ENCODE data around the gene SPANXN5. TPM values are rescaled to one million over a fixed set of nuclear protein-coding genes. Genes with fewer than 3 reads are reported as not detected.

Gene SPANXN5
- total RNA-seq, 1 experiment from 2014 or later, result not detected

- TF ChIP-seq AFF4 (CRISPR knock-in tag; IDR thresholded peaks at IDR 0.05; ENCODE audit: borderline replicate concordance) (no peak), ZBTB43 (CRISPR knock-in tag; IDR thresholded peaks at IDR 0.05) (no peak), NR2C2 (CRISPR knock-in tag; IDR thresholded peaks at IDR 0.05) (no peak)
- DNase-seq (ENCODE audit: low spot score) (no peak), ATAC-seq (no peak)
- Mint-ChIP-seq H3K4me3 (no peak overlapping the region), H3K36me3 (no peaks in the 10 kb centered on the region), H3K27me3 (ENCODE audit: low read depth) (no peaks in the 10 kb centered on the region), H3K4me1 (no peaks in the 10 kb centered on the region), H3K9me3 (peaks cover 5% of the 10 kb centered on the region), H3K27ac (no peak overlapping the region)
- CTCF ChIA-PET, result no interaction called here
- POLR2A ChIA-PET, result no interaction called here
Measured at GRCh38 chrX:52830551-52830950, 33.3 kb upstream of the SPANXN5 start.

- TF ChIP-seq PRRX2 (CRISPR knock-in tag; IDR thresholded peaks at IDR 0.05) (no peak), ATF1 (CRISPR knock-in tag; IDR thresholded peaks at IDR 0.05) (no peak)
- Mint-ChIP-seq H3K4me1 (no peaks in the 10 kb centered on the region), H3K4me3 (no peak overlapping the region), H3K9me3 (peaks cover 5% of the 10 kb centered on the region), H3K27ac (no peak overlapping the region), H3K27me3 (ENCODE audit: low read depth) (no peaks in the 10 kb centered on the region), H3K36me3 (no peaks in the 10 kb centered on the region)
- DNase-seq (ENCODE audit: low spot score), result no peak
- CTCF ChIA-PET, result no interaction called here
- POLR2A ChIA-PET, result no interaction called here
- ATAC-seq, result no peak
Measured at GRCh38 chrX:52824608-52825007, 27.4 kb upstream of the SPANXN5 start.

GRCh38 chrX:52821079-52821760 lies 24.0 kb upstream of the SPANXN5 start:
- POLR2A ChIA-PET, result no interaction called here
- no peak for ATAC-seq
- DNase-seq (ENCODE audit: low spot score), result no peak
- Mint-ChIP-seq H3K36me3 (no peaks in the 10 kb centered on the region), H3K4me1 (no peaks in the 10 kb centered on the region), H3K27me3 (ENCODE audit: low read depth) (no peaks in the 10 kb centered on the region), H3K9me3 (no peaks in the 10 kb centered on the region), H3K27ac (no peak overlapping the region), H3K4me3 (no peak overlapping the region)
- CTCF ChIA-PET, result no interaction called here
- TF ChIP-seq SP1 (CRISPR knock-in tag; conservative IDR thresholded peaks at IDR 0.05), result no peak
- no peak for TF ChIP-seq ELF4 (CRISPR knock-in tag; IDR thresholded peaks at IDR 0.05; ENCODE audit: low read depth)
- TF ChIP-seq NFATC4 (CRISPR knock-in tag; IDR thresholded peaks at IDR 0.05), result no peak
- no peak for TF ChIP-seq ESRRA (CRISPR knock-in tag; IDR thresholded peaks at IDR 0.05; ENCODE audit: borderline replicate concordance)
- no peak for TF ChIP-seq PRRX2 (CRISPR knock-in tag; IDR thresholded peaks at IDR 0.05)
- no peak for TF ChIP-seq PRDM15 (CRISPR knock-in tag; IDR thresholded peaks at IDR 0.05)
- no peak for TF ChIP-seq FOXP1 (CRISPR knock-in tag; IDR thresholded peaks at IDR 0.05; ENCODE audit: borderline replicate concordance)
- no peak for TF ChIP-seq NR2C2 (CRISPR knock-in tag; IDR thresholded peaks at IDR 0.05)
- TF ChIP-seq USF2 (CRISPR knock-in tag; IDR thresholded peaks at IDR 0.05), result no peak
- TF ChIP-seq MYBL2 (CRISPR knock-in tag; IDR thresholded peaks at IDR 0.05), result no peak
- TF ChIP-seq ERG (CRISPR knock-in tag; IDR thresholded peaks at IDR 0.05), result no peak
- no peak for TF ChIP-seq GRHL2 (CRISPR knock-in tag; IDR thresholded peaks at IDR 0.05; ENCODE audit: insufficient replicate concordance, severe bottlenecking)
- TF ChIP-seq GABPB1 (CRISPR knock-in tag; IDR thresholded peaks at IDR 0.05), result no peak
- no peak for TF ChIP-seq E2F4 (CRISPR knock-in tag; IDR thresholded peaks at IDR 0.05; ENCODE audit: borderline replicate concordance, low read depth)
- TF ChIP-seq ATF1 (CRISPR knock-in tag; IDR thresholded peaks at IDR 0.05), result no peak
- no peak for TF ChIP-seq NFYB (CRISPR knock-in tag; conservative IDR thresholded peaks at IDR 0.05; ENCODE audit: low read depth)
- no peak for TF ChIP-seq NFE2L1 (CRISPR knock-in tag; IDR thresholded peaks at IDR 0.05)
